Superior temporal gyrus (tissue), 1 donor: ENCODE results near the gene USP31.
A peak's percentile ranks its signal among the peaks of the same experiment; 100 is the strongest.
"Not testable (repeated sequence)": the region's sequence is repeated elsewhere in the genome, so short reads cannot be mapped to it uniquely, and the experiment has no call there.

Source experiments
- DNase-seq: peaks from one replicate; pipeline ENCODE4 v3.0.0-alpha.2; 2016; ENCODE audit errors: extremely low spot score

Gene USP31

DNA sequence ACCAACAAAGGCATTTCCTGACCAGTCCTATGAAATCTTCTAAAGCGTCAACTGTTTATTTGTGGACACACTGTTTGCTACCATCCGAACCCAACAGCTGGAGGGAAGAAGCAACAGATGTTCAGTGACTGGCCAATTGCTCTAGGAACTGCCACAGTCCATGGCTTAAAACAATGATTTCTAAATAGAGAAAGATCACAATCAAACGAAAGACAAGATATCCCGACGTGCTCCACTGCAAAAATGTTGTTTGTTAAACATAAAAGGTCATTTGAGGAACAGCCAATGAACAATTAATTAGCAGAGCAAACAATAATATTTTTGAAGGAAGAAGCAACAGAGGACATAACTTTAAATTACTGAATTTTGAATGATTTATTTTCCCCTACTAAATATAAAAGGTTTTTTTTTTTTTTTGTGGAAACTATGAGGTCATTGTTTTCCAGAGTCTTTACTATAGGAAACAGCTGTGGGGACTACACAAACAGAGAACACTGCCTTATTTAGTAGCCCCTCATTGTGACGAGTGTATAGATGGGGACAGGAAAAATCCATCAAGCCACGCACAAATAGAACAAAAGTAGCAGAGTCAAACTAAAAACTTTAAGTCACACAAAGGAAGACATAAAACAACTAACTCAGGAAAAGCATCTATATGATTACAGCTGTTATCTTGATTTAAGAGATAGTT lies 17.2 kb downstream of the USP31 start:
- DNase-seq = peak; percentile 84

DNA sequence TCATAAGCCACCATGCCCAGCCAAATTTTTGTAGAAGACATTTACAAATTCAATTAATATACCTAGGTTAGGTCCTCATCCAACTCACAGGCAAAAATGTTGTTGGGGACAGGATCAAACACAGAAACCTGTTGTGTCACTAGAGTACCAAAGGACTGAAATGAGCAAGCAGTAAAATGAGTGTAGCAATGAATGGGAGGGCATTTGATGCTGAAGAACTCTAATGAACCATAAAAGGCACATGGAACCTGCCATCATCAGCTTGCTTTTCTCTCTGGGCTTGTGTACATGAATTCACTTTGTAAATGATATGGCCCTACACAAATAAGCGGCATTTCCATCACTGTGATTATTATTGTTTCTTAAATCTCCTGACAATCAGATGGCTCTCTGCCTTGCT lies 17.8 kb downstream of the USP31 start:
- DNase-seq = no peak

DNA sequence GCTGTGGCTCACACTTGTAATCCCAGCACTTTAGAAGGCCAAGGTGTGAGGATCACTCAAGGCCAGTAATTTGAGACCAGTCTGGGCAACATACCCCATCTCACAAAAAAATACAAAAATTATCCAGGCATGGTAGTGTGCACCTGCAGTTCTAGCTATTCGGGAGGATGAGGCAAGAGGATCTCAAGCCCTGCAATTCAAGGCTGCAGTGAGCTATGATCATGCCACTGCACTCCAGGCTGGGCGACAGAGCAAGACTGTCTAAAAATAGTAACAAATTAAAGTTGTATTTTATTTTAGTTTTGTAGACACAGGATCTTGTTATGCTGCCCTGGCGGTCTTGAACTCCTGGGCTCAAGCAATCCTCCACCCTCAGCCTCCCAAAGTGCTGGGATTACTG lies 18.2 kb downstream of the USP31 start:
- DNase-seq = no peak

DNA sequence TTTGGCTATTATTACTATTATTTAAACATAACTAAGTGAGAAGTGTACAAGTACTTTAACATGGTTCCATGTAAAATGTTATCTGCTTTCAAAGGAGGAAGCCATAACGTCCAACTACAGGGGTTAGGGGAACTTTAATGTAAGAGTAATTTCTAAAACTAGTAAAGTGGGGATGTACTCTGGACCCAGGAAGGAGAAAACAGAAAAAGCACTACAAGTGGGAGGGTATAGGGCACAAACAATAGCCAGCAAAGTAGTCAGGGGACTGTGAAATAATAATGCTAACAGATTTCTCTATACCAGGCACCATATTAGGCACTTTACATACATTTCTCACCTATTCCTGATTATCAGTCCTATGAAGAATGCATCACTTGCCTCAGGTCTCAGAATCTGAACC lies 19.6 kb downstream of the USP31 start:
- DNase-seq = no peak

DNA sequence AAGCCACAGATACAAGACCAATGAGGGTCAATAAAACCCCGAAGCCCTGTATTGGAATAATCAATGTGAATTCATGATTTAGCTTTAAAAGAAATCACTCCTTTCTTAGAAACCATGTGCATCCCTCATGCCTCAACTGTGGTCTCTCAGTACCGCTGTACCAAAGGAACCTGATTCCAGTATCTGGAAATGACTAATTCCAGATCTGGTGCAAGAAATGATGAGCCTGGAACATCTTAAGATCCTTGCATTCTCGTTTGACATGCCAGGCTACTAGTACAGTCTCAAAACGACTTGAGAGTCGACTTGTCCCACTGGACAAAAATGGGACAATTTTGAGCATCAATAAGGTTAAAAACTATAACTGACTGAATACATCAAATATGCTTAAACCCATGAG lies 21.2 kb downstream of the USP31 start:
- DNase-seq = no peak

DNA sequence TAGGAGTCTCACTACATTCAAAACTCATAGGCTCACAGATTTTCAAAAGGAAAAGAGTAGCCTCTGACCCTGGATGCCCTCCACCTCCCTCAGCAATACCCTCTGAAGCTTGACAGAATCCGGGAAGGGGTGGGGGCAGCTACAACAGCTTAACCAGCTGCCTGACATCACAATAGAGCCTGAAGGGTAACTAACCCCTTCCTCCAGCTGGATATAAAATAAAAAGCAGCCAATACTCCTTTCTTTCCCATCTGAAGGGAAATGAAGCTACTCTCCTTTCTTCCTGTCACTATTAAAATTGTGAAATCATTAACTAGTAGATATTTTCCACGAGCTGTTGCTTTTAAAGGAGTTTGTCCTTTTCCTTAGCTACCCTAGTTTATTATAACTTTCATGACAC lies 24.0 kb downstream of the USP31 start:
- no peak for DNase-seq

DNA sequence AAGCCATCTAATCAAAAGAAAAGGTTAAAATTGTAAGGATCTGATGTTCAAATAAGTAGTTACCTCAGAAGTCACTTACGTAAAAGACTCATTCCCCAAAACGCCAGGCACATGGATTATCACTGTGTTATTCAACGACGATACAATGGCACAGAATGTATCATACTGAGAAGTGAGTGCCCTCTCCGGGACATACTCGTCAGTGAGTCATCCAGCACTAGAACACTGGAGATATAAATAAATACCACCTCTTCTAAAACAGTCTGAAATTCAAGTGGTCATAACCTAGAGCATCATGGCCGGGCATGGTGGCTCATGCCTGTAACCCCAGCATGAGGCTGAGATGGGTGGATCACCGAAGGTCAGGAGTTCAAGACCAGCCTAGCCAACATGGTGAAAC lies 24.9 kb downstream of the USP31 start:
- DNase-seq = peak; percentile 66

DNA sequence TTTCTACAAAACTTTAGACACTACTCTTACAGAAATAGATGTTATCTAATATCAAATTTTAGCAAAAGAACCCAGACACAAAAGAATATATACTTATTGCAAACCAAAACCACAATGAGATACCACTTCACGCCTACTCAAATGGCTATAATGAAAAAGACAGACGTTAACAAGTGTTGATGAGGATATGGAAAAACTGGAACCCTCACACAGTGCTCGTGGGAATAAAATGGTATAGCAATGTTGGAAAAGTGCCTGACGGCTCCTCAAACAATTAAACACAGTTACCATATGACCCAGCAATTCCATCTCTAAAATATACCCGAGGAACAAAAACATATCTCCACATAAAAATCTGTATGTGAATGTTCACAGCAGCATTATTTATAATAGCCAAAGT lies 27.1 kb downstream of the USP31 start:
- DNase-seq = no peak

DNA sequence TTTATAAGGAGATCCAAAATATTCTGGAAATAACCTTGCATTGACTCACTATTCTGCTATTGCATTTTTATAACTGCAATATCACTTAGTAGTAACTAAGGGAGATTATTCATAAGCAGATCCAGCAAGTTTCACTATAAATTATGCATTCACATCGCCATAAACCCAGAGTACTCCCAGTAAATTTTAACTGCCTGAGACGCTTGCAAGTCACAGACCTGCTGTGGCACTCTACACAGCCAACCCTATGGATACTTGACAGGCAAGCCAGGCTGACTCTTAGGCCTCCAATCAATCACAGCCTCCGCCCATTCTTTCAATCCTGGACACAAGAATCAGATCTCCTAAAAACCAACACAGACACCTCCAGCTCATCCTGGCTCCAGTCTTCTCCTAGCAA lies 28.2 kb downstream of the USP31 start:
- no peak for DNase-seq

DNA sequence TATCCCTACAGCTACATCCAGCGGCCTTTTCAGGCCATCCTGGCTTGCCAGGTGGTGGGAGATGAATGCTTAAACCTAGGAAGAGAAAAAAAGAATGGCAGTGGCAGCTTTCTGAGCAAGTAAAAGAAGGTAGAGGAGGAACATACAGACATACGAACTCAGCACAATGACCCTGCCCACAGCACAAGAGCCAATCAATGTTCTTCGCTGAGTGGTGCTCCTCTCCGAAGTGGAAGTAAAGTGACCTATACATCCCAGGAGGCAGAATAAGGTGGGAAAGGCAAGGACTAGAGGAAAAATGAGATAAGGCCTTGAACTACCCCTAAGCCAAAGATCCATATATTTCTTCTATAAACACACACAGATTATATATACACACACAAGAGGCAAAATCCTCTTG lies 28.7 kb downstream of the USP31 start:
- no peak for DNase-seq

DNA sequence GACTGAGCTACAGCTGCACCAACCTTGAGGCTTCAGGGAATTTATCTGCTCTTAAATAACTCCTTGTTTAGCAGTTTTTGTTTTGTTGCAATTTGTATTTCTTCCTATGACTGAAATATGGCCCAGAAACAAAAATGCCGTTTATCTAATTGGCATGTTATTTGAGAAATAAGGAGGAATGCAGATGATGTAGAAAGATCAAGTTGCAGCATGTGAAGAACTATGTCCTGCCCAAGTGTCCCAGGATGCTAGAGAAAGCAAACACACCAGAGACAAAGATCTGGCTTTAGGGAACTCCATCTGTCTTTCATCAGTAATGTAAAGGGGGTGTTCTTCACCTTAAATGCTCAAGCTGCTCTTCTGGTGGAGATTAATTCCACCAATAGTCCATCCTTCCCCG lies 29.7 kb downstream of the USP31 start:
- no peak for DNase-seq

DNA sequence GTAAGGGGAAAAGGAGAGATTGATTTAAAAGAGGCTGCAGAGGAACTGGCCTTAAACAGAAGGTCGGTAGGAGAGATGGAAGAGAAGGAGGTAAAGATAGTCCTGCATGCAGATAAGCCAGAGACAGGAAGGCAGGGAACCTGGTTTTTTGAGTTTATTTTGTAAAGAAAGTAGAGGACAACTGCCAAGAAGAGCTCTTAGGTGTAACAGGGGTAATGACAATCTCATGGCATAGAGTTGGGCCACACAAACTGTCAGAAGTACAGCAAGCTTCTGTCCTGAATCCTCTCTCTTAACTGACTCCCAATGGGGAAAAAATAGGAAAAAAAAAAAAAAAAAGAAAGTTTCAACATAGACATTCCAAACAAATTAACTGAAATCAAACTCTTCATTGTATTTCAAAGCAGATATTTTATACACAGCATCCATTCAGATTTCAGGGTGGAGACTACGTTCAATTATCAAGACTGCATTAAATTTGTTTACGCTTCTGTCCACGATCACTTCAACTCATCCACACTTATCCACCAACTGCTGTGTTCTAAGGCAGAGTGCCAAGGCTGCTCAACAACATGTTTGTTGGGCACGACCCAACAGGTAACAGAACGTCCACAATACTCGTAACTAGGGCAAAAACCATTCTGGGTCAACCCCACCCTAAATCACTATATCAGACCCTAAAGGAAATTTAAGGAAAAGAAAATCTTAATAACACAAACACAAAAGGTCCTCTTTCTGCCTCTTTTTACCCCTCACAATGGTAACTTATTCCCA lies 34.9 kb downstream of the USP31 start:
- DNase-seq = no peak

DNA sequence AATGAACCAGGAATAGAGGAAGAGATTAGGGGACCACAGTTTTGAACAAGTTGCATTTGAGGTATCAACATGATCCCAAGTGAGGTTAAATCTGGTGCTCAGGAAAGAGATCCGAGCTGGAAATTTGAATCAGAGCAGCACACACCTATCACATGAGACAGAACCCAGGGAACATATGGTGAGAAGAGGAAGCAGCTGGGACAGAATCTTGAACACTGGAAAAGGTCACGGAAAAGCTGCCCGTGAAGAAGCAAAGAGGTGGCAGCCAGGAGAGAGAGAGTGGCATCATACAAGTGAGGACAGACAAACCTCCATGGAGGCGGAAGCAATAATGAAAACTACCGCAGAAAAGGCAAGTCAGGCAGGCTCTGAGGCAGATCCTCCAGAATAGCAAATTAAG lies 36.1 kb downstream of the USP31 start:
- no peak for DNase-seq

DNA sequence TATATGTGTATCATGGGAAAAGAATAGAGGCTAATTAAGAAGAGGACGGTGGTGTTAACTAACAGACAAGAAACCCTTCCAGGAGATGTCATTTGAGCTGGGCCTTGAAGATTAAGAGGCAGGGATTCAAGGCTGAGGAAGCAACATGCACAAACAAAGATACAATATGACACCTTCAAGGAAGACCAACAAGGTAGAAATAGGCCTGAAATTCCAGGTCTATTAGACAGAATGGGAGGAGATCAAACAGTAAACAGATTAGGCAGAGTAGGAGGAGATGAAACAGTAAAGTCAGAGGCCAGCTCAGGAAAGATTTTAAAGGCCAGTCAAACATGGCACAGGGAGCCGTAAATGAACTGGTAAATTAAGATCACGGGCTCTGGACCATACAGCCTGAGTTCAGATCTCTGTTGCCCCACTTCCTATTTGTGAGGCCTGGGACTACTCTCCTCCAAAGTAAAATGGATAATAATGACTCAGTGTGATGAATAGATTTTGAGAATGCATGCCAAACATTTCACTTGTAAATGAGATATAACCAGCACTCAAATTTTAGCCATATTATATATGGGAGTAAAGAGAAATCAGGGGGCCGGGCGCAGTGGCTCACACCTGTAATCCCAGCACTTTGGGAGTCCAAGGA lies 38.9 kb downstream of the USP31 start:
- no peak for DNase-seq

DNA sequence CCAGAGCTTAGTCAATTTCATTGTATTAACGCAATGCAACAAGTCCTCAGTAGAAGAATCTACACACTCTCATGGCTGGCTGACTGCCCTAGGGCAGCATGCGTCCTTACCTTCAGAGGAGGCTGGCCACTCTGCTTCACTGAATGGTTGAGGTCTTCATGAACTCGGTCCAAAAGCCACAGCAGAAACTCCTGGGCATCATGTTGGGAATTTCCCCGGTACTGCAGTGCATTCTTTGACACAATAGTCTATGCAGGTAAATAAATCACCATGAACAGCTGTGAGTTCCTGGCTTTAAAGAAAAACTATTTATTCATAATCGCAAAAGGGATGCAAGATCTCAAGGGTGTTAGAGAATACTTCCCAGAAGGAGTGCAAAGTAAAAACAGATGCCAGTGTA lies 41.3 kb downstream of the USP31 start:
- DNase-seq = no peak

DNA sequence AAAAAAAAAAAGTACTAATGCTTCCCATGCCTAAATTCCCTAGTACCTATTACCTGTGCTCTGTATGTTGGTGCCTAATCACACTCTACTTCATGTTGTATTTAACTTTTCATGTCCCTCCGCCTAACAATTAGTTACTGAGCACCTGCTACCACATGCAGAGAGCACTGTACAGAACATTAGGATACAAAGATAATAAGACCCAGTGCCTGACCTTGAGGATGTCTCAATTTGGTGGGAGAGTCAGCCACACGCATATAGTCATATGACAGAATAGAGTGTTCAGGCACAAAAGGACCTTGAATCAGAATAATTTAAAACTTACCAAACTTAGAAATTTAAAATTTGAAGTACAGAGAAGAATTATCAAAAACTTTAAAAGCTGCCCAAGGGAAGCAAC lies 42.1 kb downstream of the USP31 start:
- DNase-seq = no peak

DNA sequence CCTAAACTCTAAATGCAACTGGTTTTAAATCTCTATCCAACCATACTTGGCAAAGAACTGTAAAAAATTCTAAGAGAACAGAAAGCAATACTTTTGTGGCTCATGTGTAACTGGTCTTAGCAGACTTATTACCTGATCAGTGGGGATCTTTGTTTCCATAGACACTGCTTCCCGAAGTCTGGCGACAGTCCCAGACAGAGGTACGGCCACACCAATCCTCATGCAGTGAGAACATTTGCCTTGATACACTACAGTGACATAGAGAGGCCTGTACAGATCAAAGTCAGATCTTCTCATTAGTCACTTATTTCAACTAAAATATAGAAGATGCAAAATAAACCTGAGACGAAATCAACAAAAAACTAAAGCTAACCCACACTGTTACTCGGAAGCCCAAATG lies 43.9 kb downstream of the USP31 start:
- DNase-seq = no peak

DNA sequence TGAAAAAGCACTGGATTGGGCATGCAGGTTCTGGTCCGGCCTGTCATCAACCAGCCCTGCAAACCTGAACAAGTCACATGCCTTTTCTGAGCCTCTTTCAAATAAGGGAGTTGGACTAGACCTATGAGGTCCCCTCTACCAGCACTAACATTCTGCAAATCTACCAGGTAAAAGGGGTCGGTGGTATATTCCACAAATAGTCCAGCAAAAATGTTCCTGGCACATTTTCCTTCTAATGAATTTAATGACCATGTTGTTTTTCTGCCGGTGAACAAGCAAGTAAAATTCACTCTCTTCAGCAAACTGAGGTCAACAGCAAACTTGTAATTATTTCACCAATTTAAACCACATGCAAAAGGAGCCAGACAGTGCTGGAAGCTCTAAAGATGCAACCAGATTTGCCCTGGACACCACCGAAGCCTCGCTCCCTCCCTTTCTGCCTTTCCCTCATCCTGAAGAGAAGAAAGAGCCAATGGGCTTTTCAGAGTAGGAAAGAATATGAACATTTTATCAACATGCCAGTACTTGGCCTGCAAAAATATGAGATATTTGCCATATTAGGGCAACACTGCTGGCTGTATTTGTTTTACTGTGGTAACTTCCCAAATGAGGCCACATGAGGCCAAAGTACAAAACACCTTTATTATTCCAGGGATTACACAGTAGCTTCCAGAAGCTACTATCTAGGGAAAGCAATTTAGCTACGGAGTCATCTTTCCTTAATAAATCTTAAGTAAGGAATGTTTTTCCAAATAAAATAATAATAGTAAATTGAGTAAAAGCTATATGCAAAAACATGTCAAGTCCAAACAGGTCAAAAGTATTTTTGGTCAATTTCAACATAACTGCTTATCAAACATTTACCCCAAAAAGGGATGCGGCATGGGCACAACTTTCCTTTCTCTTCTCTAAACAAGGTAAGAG lies 45.0 kb downstream of the USP31 start:
- DNase-seq = no peak

DNA sequence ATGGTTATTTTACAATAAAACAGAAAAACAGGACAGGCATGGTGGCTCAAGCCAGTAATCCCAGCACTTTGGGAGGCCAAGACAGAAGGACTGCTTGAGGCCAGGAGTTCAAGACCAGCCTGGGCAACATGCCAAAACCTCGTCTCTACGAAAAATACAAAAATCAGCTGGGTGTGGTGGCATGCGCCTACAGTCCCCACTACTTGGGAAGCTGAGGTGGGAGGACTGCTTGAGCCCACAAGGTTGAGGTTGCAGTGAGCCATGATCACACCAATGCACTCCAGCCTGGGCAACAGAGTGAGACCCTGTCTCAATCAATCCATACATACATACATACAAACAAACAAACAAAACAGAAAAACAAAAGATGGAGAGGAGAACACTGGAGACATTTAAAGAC lies 45.6 kb downstream of the USP31 start:
- no peak for DNase-seq

DNA sequence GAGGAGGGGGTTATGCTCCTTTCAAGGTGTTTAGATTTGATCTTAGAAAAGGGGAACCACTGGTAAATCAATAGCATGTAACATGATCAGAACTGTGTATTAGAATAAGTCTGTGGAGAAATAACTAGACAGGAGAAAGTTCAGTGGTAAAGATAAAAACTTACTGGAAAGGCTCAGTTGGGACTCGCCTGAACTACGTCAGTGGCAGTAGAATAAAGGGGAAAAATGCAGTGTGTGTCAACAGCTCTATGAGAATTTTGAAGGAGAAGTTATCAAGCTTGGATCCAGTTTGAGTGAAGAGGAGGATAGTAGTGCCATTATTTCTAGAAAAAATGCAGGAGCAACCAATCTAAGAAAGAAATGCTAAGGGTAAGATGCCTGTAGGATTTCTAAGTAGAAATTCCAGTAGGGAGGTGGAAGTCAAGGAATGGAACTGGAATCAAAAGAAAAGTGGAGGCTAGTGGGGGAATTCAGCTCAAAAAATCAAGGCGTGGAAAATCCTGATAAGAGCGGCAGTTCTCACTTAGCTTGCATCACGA lies 48.2 kb downstream of the USP31 start:
- DNase-seq = no peak

DNA sequence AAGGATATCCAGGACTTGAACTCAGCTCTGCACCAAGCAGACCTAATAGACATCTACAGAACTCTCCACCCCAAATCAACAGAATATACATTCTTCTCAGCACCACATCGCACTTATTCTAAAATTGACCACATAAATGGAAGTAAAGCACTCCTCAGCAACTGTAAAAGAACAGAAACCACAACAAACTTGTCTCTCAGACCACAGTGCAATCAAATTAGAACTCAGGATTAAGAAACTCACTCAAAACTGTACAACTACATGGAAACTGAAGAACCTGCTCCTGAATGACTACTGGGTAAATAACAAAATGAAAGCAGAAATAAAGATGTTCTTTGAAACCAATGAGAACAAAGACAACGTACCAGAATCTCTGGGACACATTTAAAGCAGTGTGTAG lies 52.8 kb downstream of the USP31 start:
- not testable (repeated sequence) for DNase-seq

DNA sequence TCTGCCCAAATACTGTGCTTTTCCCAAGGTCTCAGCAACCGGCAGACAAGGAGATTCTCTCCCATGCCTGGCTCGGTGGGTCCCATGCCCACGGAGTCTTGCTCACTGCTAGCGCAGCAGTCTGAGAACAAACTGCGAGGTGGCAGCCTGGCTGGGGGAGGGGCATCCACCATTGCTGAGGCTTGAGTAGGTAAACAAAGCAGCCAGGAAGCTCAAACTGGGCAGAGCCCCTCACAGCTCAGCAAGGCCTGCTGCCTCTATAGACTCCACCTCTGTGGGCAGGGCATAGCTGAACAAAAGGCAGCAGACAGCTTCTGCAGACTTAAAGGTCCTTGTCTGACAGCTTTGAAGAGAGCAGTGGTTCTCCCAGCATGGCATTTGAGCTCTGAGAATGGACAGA lies 55.1 kb downstream of the USP31 start:
- DNase-seq = not testable (repeated sequence)
